Measurements from ENCODE around the gene CCDC158.
"Not testable (repeated sequence)": the region's sequence is repeated elsewhere in the genome, so short reads cannot be mapped to it uniquely, and the experiment has no call there.

The CCDC158 gene

GRCh38 chr4:76430519-76431388 is 9.8 kb upstream of the CCDC158 start:
- no peak for DNase-seq (ENCODE audit: low read depth in 3 of 3)

GRCh38 chr4:76429636-76430035 is 8.7 kb upstream of the CCDC158 start:
- no peak for DNase-seq (ENCODE audit: low read depth in 3 of 3)

GRCh38 chr4:76426272-76426671 is 5.3 kb upstream of the CCDC158 start:
- DNase-seq (ENCODE audit: low read depth in 3 of 3): no peak

- not testable (repeated sequence) for DNase-seq (ENCODE audit: low read depth in 3 of 3)
Measured at GRCh38 chr4:76423159-76423558, 2.2 kb upstream of the CCDC158 start.

GRCh38 chr4:76420188-76420761 is 666 bp downstream of the CCDC158 start:
- no peak for DNase-seq (ENCODE audit: low read depth in 3 of 3)

GRCh38 chr4:76410636-76411035 is 10.3 kb downstream of the CCDC158 start:
- no peak for DNase-seq (ENCODE audit: low read depth in 3 of 3)

- no peak for DNase-seq (ENCODE audit: low read depth in 3 of 3)
Measured at GRCh38 chr4:76407440-76408119, 13.4 kb downstream of the CCDC158 start.

- no peak for DNase-seq (ENCODE audit: low read depth in 3 of 3)
Measured at GRCh38 chr4:76406081-76406480, 14.9 kb downstream of the CCDC158 start.

- DNase-seq (ENCODE audit: low read depth in 3 of 3): no peak
Measured at GRCh38 chr4:76401654-76402053, 19.3 kb downstream of the CCDC158 start.

- no peak for DNase-seq (ENCODE audit: low read depth in 3 of 3)
Measured at GRCh38 chr4:76388160-76388908, 32.6 kb downstream of the CCDC158 start.

GRCh38 chr4:76386566-76387305 is 34.2 kb downstream of the CCDC158 start:
- no peak for DNase-seq (ENCODE audit: low read depth in 3 of 3)

GRCh38 chr4:76385974-76386373 is 35.0 kb downstream of the CCDC158 start:
- no peak for DNase-seq (ENCODE audit: low read depth in 3 of 3)

- DNase-seq (ENCODE audit: low read depth in 3 of 3): no peak
Measured at GRCh38 chr4:76384052-76384451, 36.9 kb downstream of the CCDC158 start.

- no peak for DNase-seq (ENCODE audit: low read depth in 3 of 3)
Measured at GRCh38 chr4:76383001-76383400, 37.9 kb downstream of the CCDC158 start.

GRCh38 chr4:76381986-76382385 is 39.0 kb downstream of the CCDC158 start:
- DNase-seq (ENCODE audit: low read depth in 3 of 3): no peak

GRCh38 chr4:76380561-76380960 is 40.4 kb downstream of the CCDC158 start:
- DNase-seq (ENCODE audit: low read depth in 3 of 3): no peak

- DNase-seq (ENCODE audit: low read depth in 3 of 3): peak in 2 of 3 donors; percentile 22 to 32
Measured at GRCh38 chr4:76377911-76378310, 43.0 kb downstream of the CCDC158 start.

GRCh38 chr4:76377481-76377901 is 43.5 kb downstream of the CCDC158 start:
- no peak for DNase-seq (ENCODE audit: low read depth in 3 of 3)

- DNase-seq (ENCODE audit: low read depth in 3 of 3): no peak
Measured at GRCh38 chr4:76376534-76376933, 44.4 kb downstream of the CCDC158 start.

GRCh38 chr4:76375703-76376102 is 45.2 kb downstream of the CCDC158 start:
- no peak for DNase-seq (ENCODE audit: low read depth in 3 of 3)

- DNase-seq (ENCODE audit: low read depth in 3 of 3): no peak
Measured at GRCh38 chr4:76374798-76375197, 46.1 kb downstream of the CCDC158 start.
